Hepatocyte (in vitro differentiated cells): ENCODE results near the gene M1AP. TPM values are rescaled to one million over a fixed set of nuclear protein-coding genes. Genes with fewer than 3 reads are reported as not detected.

Source experiments
- DNase-seq: peaks from one replicate; pipeline ENCODE4 v3.0.0-alpha.2; 2016; ENCODE audit warnings: low spot score
- H2AFZ ChIP-seq: fragments of 200-600 bp; sonication (generic); 2 replicates; pipeline ENCODE4 v1.6.0; 2016; ENCODE audit warnings: antibody characterized with exemption, mild to moderate bottlenecking
- H3K27ac ChIP-seq: fragments of 200-600 bp; sonication (generic); 2 replicates; pipeline ENCODE4 v1.5.1; 2016; ENCODE audit warnings: mild to moderate bottlenecking
- H3K27me3 ChIP-seq: fragments of 200-600 bp; sonication (generic); 2 replicates; pipeline ENCODE4 v1.6.1; 2016
- H3K36me3 ChIP-seq: fragments of 200-600 bp; sonication (generic); replicated peaks from 2 replicates; pipeline ENCODE4 v1.5.1; 2016; ENCODE audit warnings: low read depth; ENCODE audit not compliant: insufficient read depth
- H3K4me1 ChIP-seq: fragments of 200-600 bp; sonication (generic); 2 replicates; pipeline ENCODE4 v1.5.1; 2016; ENCODE audit warnings: mild to moderate bottlenecking, moderate library complexity; ENCODE audit not compliant: insufficient read depth
- H3K4me2 ChIP-seq: fragments of 200-600 bp; sonication (generic); 2 replicates; pipeline ENCODE4 v1.6.0; 2016
- H3K4me3 ChIP-seq: fragments of 200-600 bp; sonication (generic); 2 replicates; pipeline ENCODE4 v1.5.1; 2016; ENCODE audit warnings: mild to moderate bottlenecking
- H3K79me2 ChIP-seq: fragments of 200-600 bp; sonication (generic); 2 replicates; pipeline ENCODE4 v1.6.0; 2017; ENCODE audit warnings: mild to moderate bottlenecking
- H3K9me2 ChIP-seq: fragments of 200-600 bp; sonication (generic); replicated peaks from 2 replicates; pipeline ENCODE4 v1.6.0; 2017; ENCODE audit warnings: mild to moderate bottlenecking; ENCODE audit not compliant: insufficient read depth
- H3K9me3 ChIP-seq: fragments of 200-600 bp; sonication (generic); 2 replicates; pipeline ENCODE4 v1.5.1; 2016; ENCODE audit warnings: low read depth, mild to moderate bottlenecking
- H4K20me1 ChIP-seq: fragments of 200-600 bp; sonication (generic); 2 replicates; pipeline ENCODE4 v1.6.0; 2016; ENCODE audit warnings: mild to moderate bottlenecking; ENCODE audit not compliant: insufficient read depth, poor library complexity, severe bottlenecking
- EZH2 ChIP-seq: fragments of 200-600 bp; sonication (generic); IDR thresholded peaks from 2 replicates; pipeline ENCODE4 v1.6.1; 2016; ENCODE audit warnings: antibody characterized with exemption, mild to moderate bottlenecking, borderline replicate concordance
- EZH2phosphoT487 ChIP-seq: fragments of 200-600 bp; sonication (generic); IDR thresholded peaks from one replicate; pipeline ENCODE4 v1.6.1; 2018; ENCODE audit warnings: antibody characterized with exemption, mild to moderate bottlenecking, low read depth, moderate library complexity; ENCODE audit not compliant: unreplicated experiment, severe bottlenecking
- WGBS: methylation state at CpG from one replicate; pipeline ENCODE4 v1.1.6; 2016; ENCODE audit warnings: low lambda C conversion rate; ENCODE audit errors: missing lambda C conversion rate; 5-methylcytosine and 5-hydroxymethylcytosine counted together
- polyA plus RNA-seq: library from polyadenylated mRNA; unstranded; fragments of >200 nt; fragmentation: Nextera tagmentation; extraction: Ambion mirVana; gene quantifications from 2 replicates; pipeline ENCODE4 v1.2.1, GENCODE V29; 2016
- total RNA-seq: library from RNA; depleted of rRNA; stranded (reverse); fragments of >200 nt; gene quantifications from 2 replicates; pipeline ENCODE4 v1.2.3, GENCODE V29; 2014
- TF ChIP-seq, protein P1 (sequence below): fragments of 200-600 bp; sonication (generic); IDR thresholded peaks from 2 replicates; pipeline ENCODE4 v1.5.1; 2016; ENCODE audit warnings: antibody characterized with exemption, mild to moderate bottlenecking; ENCODE audit not compliant: poor library complexity

M1AP gene
- total and polyA plus RNA-seq, 2 experiments from 2014 or later = 0.30 to 0.70 TPM

- 90% methylated on average over 12 of the region's 12 CpGs for WGBS
- H3K4me2 ChIP-seq = no peak overlapping the region
- no peak overlapping the region for H3K4me3 ChIP-seq
- no peaks in the 10 kb centered on the region for H3K79me2 ChIP-seq
- H3K9me3 ChIP-seq = no peaks in the 10 kb centered on the region
- no peaks in the 10 kb centered on the region for H3K4me1 ChIP-seq
- H3K9me2 ChIP-seq = no peaks in the 10 kb centered on the region
- TF ChIP-seq, protein P1, sequence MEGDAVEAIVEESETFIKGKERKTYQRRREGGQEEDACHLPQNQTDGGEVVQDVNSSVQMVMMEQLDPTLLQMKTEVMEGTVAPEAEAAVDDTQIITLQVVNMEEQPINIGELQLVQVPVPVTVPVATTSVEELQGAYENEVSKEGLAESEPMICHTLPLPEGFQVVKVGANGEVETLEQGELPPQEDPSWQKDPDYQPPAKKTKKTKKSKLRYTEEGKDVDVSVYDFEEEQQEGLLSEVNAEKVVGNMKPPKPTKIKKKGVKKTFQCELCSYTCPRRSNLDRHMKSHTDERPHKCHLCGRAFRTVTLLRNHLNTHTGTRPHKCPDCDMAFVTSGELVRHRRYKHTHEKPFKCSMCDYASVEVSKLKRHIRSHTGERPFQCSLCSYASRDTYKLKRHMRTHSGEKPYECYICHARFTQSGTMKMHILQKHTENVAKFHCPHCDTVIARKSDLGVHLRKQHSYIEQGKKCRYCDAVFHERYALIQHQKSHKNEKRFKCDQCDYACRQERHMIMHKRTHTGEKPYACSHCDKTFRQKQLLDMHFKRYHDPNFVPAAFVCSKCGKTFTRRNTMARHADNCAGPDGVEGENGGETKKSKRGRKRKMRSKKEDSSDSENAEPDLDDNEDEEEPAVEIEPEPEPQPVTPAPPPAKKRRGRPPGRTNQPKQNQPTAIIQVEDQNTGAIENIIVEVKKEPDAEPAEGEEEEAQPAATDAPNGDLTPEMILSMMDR = no peak
- no peak for TF ChIP-seq EZH2
- no peak for TF ChIP-seq EZH2phosphoT487
- H4K20me1 ChIP-seq = no peaks in the 10 kb centered on the region
- H3K27ac ChIP-seq = no peak overlapping the region
- no peak overlapping the region for H2AFZ ChIP-seq
- H3K36me3 ChIP-seq = no peaks in the 10 kb centered on the region
- no peak for DNase-seq
- peaks cover 8% of the 10 kb centered on the region for H3K27me3 ChIP-seq
Observed at GRCh38 chr2:74620671-74621070, 27.5 kb downstream of the M1AP start.

GRCh38 chr2:74619651-74620297, 28.4 kb downstream of the M1AP start:
- Histone ChIP-seq H3K36me3 (no peaks in the 10 kb centered on the region), H3K4me2 (no peak overlapping the region), H4K20me1 (no peaks in the 10 kb centered on the region), H3K4me3 (no peak overlapping the region), H2AFZ (no peak overlapping the region), H3K79me2 (no peaks in the 10 kb centered on the region), H3K4me1 (no peaks in the 10 kb centered on the region), H3K27me3 (peaks cover 8% of the 10 kb centered on the region), H3K9me2 (no peaks in the 10 kb centered on the region), H3K27ac (no peak overlapping the region), H3K9me3 (no peaks in the 10 kb centered on the region)
- DNase-seq = no peak
- TF ChIP-seq, protein P1 = no peak
- no peak for TF ChIP-seq EZH2
- TF ChIP-seq EZH2phosphoT487 = no peak
- 95% methylated on average over 5 of the region's 5 CpGs for WGBS

- WGBS = 78% methylated on average over 6 of the region's 6 CpGs
- H3K27ac ChIP-seq = no peak overlapping the region
- H3K36me3 ChIP-seq = no peaks in the 10 kb centered on the region
- H3K79me2 ChIP-seq = no peaks in the 10 kb centered on the region
- H3K9me2 ChIP-seq = no peaks in the 10 kb centered on the region
- H2AFZ ChIP-seq = no peak overlapping the region
- no peak overlapping the region for H3K4me3 ChIP-seq
- no peak for DNase-seq
- peaks cover 8% of the 10 kb centered on the region for H3K27me3 ChIP-seq
- H3K4me1 ChIP-seq = no peaks in the 10 kb centered on the region
- no peak overlapping the region for H3K4me2 ChIP-seq
- no peaks in the 10 kb centered on the region for H3K9me3 ChIP-seq
- no peaks in the 10 kb centered on the region for H4K20me1 ChIP-seq
- TF ChIP-seq, protein P1 = no peak
Observed at GRCh38 chr2:74618410-74619083, 29.6 kb downstream of the M1AP start.

DNA sequence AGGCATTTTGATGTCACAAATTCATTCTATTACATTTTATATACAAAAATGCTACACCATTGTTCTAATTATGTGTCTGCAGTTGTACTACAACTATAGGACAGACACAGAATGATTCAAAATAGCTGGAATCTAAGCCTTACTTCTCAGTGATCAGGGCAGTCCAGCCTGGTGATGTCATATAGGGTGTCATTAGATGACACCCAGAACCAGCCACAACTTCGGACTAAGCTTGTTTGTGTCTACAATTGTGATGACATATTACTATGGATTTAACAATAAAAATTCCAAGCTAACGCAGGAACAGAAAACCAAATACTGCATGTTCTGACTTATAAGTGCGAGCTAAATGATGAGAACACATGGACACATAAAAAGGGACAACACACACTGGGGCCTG, 31.0 kb downstream of the M1AP start:
- 62% methylated on average over 3 of the region's 3 CpGs for WGBS
- peaks cover 8% of the 10 kb centered on the region for H3K27me3 ChIP-seq
- H3K36me3 ChIP-seq = no peaks in the 10 kb centered on the region
- no peak overlapping the region for H2AFZ ChIP-seq
- DNase-seq = no peak
- H3K9me2 ChIP-seq = no peaks in the 10 kb centered on the region
- H3K27ac ChIP-seq = no peak overlapping the region
- no peaks in the 10 kb centered on the region for H3K79me2 ChIP-seq
- H4K20me1 ChIP-seq = no peaks in the 10 kb centered on the region
- no peak overlapping the region for H3K4me3 ChIP-seq
- H3K4me1 ChIP-seq = no peaks in the 10 kb centered on the region
- H3K9me3 ChIP-seq = no peaks in the 10 kb centered on the region
- TF ChIP-seq EZH2phosphoT487 (no peak), EZH2 (no peak)
- TF ChIP-seq, protein P1 = no peak
- H3K4me2 ChIP-seq = no peak overlapping the region
